Measurements from ENCODE around the gene EPB41L2. TPM values are rescaled to one million over a fixed set of nuclear protein-coding genes. Genes with fewer than 3 reads are reported as not detected.

Gene EPB41L2
- total and polyA plus RNA-seq, 2 experiments from 2014 or later: 76.2 to 91.7 TPM

GRCh38 chr6:130970839-130971410, 92.1 kb downstream of the EPB41L2 start:
- Mint-ChIP-seq H3K36me3 (ENCODE audit: low read depth) (no peaks in the 10 kb centered on the region), H3K27ac (no peak overlapping the region), H3K4me3 (no peak overlapping the region), H3K27me3 (ENCODE audit: insufficient read depth, low read depth, poor library complexity) (peaks cover 7% of the 10 kb centered on the region), H3K4me1 (peaks cover 52% of the 10 kb centered on the region), H3K9me3 (no peaks in the 10 kb centered on the region)
- DNase-seq (ENCODE audit: low spot score): no peak
- TF ChIP-seq CREB1 (CRISPR knock-in tag; IDR thresholded peaks at IDR 0.05; ENCODE audit: low read depth): no peak
- H3K4me3 ChIP-seq: no peak overlapping the region
- peaks cover 58% of the 10 kb centered on the region for H3K79me2 ChIP-seq (replicated peaks; ENCODE audit: insufficient read depth)
- no peaks in the 10 kb centered on the region for H3K36me3 ChIP-seq (ENCODE audit: insufficient read depth)
- H3K27me3 ChIP-seq (ENCODE audit: insufficient read depth): no peaks in the 10 kb centered on the region
- ATAC-seq: no peak
- peaks cover 45% of the 10 kb centered on the region for H3K4me1 ChIP-seq (ENCODE audit: insufficient read depth)
- no peak overlapping the region for H3K27ac ChIP-seq (ENCODE audit: low read depth)
- no peaks in the 10 kb centered on the region for H4K20me1 ChIP-seq (replicated peaks; ENCODE audit: insufficient read depth)
- H3K4me2 ChIP-seq: no peak overlapping the region
- no peaks in the 10 kb centered on the region for H3F3A ChIP-seq (replicated peaks; ENCODE audit: low read depth)
- no peaks in the 10 kb centered on the region for H3K9me2 ChIP-seq (ENCODE audit: insufficient read depth)
- no peak overlapping the region for H2AFZ ChIP-seq

- ATAC-seq (no peak), DNase-seq (ENCODE audit: low spot score) (no peak)
- no peaks in the 10 kb centered on the region for H4K20me1 ChIP-seq (replicated peaks; ENCODE audit: insufficient read depth)
- no peak overlapping the region for H3K4me2 ChIP-seq
- no peak overlapping the region for H2AFZ ChIP-seq
- peaks cover 60% of the 10 kb centered on the region for H3K4me1 Mint-ChIP-seq
- H3K79me2 ChIP-seq (replicated peaks; ENCODE audit: insufficient read depth): peaks cover 58% of the 10 kb centered on the region
- H3F3A ChIP-seq (replicated peaks; ENCODE audit: low read depth): no peaks in the 10 kb centered on the region
- H3K4me1 ChIP-seq (ENCODE audit: insufficient read depth): peaks cover 48% of the 10 kb centered on the region
- H3K27me3 ChIP-seq (ENCODE audit: insufficient read depth): no peaks in the 10 kb centered on the region
- H3K9me2 ChIP-seq (ENCODE audit: insufficient read depth): no peaks in the 10 kb centered on the region
- no peaks in the 10 kb centered on the region for H3K9me3 Mint-ChIP-seq
- H3K4me3 ChIP-seq: no peak overlapping the region
- no peaks in the 10 kb centered on the region for H3K36me3 Mint-ChIP-seq (ENCODE audit: low read depth)
- no peak overlapping the region for H3K27ac ChIP-seq (ENCODE audit: low read depth)
- no peaks in the 10 kb centered on the region for H3K36me3 ChIP-seq (ENCODE audit: insufficient read depth)
- H3K27ac Mint-ChIP-seq: peak overlapping the region; percentile 0; the same call in 1 of the 2 replicates
- H3K27me3 Mint-ChIP-seq (ENCODE audit: insufficient read depth, low read depth, poor library complexity): peaks cover 7% of the 10 kb centered on the region
- H3K4me3 Mint-ChIP-seq: no peak overlapping the region
- TF ChIP-seq CREB1 (CRISPR knock-in tag; IDR thresholded peaks at IDR 0.05; ENCODE audit: low read depth): no peak
- TF ChIP-seq EZH2 (IDR thresholded peaks at IDR 0.05; ENCODE audit: low read depth, unreplicated experiment): no peak
- TF ChIP-seq ETS1 (IDR thresholded peaks at IDR 0.05): no peak
- no peak for TF ChIP-seq NANOG (IDR thresholded peaks at IDR 0.05; ENCODE audit: borderline replicate concordance)
- TF ChIP-seq EZH2phosphoT487 (IDR thresholded peaks at IDR 0.05; ENCODE audit: unreplicated experiment): no peak
- TF ChIP-seq POLR2AphosphoS5 (IDR thresholded peaks at IDR 0.05; ENCODE audit: low read depth): no peak
- TF ChIP-seq ZNF331 (CRISPR knock-in tag; IDR thresholded peaks at IDR 0.05; ENCODE audit: low read depth): no peak
- no peak for TF ChIP-seq STAT1 (IDR thresholded peaks at IDR 0.05; ENCODE audit: unreplicated experiment)
- TF ChIP-seq JUNB (IDR thresholded peaks at IDR 0.05; ENCODE audit: unreplicated experiment): no peak
- no peak for TF ChIP-seq CTCF (conservative IDR thresholded peaks at IDR 0.05; ENCODE audit: low read depth in 2 of 2)
- TF ChIP-seq REST (IDR thresholded peaks at IDR 0.05; ENCODE audit: unreplicated experiment): no peak
- TF ChIP-seq ZNF114 (CRISPR knock-in tag; IDR thresholded peaks at IDR 0.05): no peak
These were observed 93.1 kb downstream of the EPB41L2 start for GRCh38 chr6:130969791-130970491.

All from GM23338 (cell line).